Measurements from ENCODE around the gene GNG7. TPM values are rescaled to one million over a fixed set of nuclear protein-coding genes. Genes with fewer than 3 reads are reported as not detected.
A peak's percentile ranks its signal among the peaks of the same experiment; 100 is the strongest.

GNG7 gene
- total RNA-seq, 1 experiment from 2014 or later: 7.7 TPM

DNA sequence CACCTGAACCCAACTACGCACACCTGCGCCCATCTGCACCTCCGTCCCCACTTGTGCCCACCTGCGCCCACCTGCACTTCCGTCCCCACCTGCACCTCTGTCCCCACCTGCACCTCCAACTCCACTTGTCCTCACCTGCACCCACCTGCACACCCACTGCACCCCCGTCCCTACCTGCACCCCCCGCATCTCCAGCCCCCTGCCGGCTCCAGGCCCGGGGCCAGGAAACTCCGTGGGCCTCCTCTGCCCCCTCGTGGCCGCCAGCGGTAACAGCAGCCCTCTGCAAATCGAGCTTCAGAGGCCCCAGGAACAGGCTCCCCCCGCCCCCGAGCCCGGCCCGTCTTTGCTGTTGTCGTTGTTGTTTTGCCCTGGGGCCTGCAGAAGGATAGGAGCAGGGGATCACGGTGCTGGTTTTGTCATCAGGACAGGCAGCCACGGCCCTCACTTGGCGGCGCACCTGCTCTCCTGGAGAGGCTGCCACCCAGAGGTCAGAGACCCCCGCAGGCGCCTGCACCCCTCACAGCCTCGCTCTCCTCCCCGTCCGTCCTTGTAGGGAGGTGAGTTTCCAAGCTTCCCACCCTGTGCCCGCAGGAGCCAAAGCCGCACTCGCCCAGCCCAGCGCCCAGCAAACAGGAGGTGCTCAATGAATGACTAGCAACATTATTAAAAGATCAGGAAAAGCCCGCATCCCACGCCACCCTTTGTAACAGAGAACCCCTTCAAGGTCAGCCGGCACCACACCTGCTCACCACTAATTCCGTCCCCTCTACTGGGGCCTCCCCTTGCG, 65.4 kb downstream of the GNG7 start:
- no peak overlapping the region for H2BK12ac ChIP-seq (ENCODE audit: insufficient read length, low read depth, low read length)
- Mint-ChIP-seq H3K36me3 (ENCODE audit: insufficient read depth in 1 of 3, low read depth in 3 of 3) (peaks cover 0 to 2% (median 0%) of the 10 kb centered on the region in 3 experiments; a peak in 1 of 7 replicates), H3K27ac (peak overlapping the region in 2 of 3 experiments; percentile 31 to 73; a peak in 3 of 7 replicates), H3K4me3 (peak overlapping the region; percentile 36 to 69), H3K27me3 (ENCODE audit: low read depth) (peaks cover 14% of the 10 kb centered on the region), H3K4me1 (peaks cover 7 to 14% of the 10 kb centered on the region in 2 experiments), H3K9me3 (peaks cover 0 to 3% of the 10 kb centered on the region in 2 experiments; a peak in 1 of 5 replicates)
- no peak overlapping the region for H2AK5ac ChIP-seq (ENCODE audit: insufficient read length, low read length)
- H3K79me1 ChIP-seq (ENCODE audit: insufficient read depth, low read depth, low read length, poor library complexity, severe bottlenecking): no peaks in the 10 kb centered on the region
- H2BK5ac ChIP-seq (ENCODE audit: insufficient read length, low read length): no peak overlapping the region
- no peak overlapping the region for H2AFZ ChIP-seq (ENCODE audit: low read length)
- no peak overlapping the region for H3K56ac ChIP-seq (ENCODE audit: insufficient read length, low read depth, low read length)
- no peak overlapping the region for H2BK15ac ChIP-seq (ENCODE audit: low read depth, low read length)
- no peak overlapping the region for H3K23ac ChIP-seq (ENCODE audit: insufficient read length, low read depth, low read length)
- no peak overlapping the region for H3T11ph ChIP-seq (ENCODE audit: low read length)
- no peaks in the 10 kb centered on the region for H3K27me3 ChIP-seq (ENCODE audit: insufficient read depth, low read length)
- H4K8ac ChIP-seq (replicated peaks; ENCODE audit: insufficient read length, low read depth, low read length): no peak overlapping the region
- no peaks in the 10 kb centered on the region for H3K79me2 ChIP-seq (ENCODE audit: insufficient read depth, low read length)
- H2BK120ac ChIP-seq (ENCODE audit: low read depth, low read length, poor library complexity, severe bottlenecking): no peak overlapping the region
- no peaks in the 10 kb centered on the region for H4K20me1 ChIP-seq (ENCODE audit: control insufficient read depth, insufficient read depth, insufficient read length)
- H4K5ac ChIP-seq (ENCODE audit: insufficient read length, low read depth, low read length): no peak overlapping the region
- DNase-seq: peak; percentile 86
- no peak overlapping the region for H3K9ac ChIP-seq (ENCODE audit: extremely low read depth, insufficient read length, low read length)
- no peak overlapping the region for H3K14ac ChIP-seq (ENCODE audit: insufficient read depth, low read length)
- H4K91ac ChIP-seq (ENCODE audit: insufficient read length, low read depth, low read length): no peak overlapping the region
- WGBS (ENCODE audit: extremely low coverage, insufficient read length, low lambda C conversion rate): no CpG with 5 or more reads among the region's 37 CpGs
- H3K23me2 ChIP-seq (ENCODE audit: insufficient read length, low read depth, low read length, poor library complexity, severe bottlenecking): peaks cover 4% of the 10 kb centered on the region
- no peak overlapping the region for H3K27ac ChIP-seq (ENCODE audit: insufficient read length, low read depth, low read length)
- no peak overlapping the region for H3K4ac ChIP-seq (ENCODE audit: low read depth, low read length)
- H2BK20ac ChIP-seq (ENCODE audit: low read depth, low read length, poor library complexity, severe bottlenecking): no peak overlapping the region
- H3K4me1 ChIP-seq (ENCODE audit: insufficient read depth, low read length): no peaks in the 10 kb centered on the region
- no peaks in the 10 kb centered on the region for H3K9me3 ChIP-seq (ENCODE audit: control insufficient read depth, low read depth, low read length)
- H3K4me2 ChIP-seq (ENCODE audit: insufficient read depth, insufficient read length, low read length): peak overlapping the region; percentile 50
- H3K18ac ChIP-seq (ENCODE audit: insufficient read length, low read depth, low read length): no peak overlapping the region
- TF ChIP-seq, protein P1, sequence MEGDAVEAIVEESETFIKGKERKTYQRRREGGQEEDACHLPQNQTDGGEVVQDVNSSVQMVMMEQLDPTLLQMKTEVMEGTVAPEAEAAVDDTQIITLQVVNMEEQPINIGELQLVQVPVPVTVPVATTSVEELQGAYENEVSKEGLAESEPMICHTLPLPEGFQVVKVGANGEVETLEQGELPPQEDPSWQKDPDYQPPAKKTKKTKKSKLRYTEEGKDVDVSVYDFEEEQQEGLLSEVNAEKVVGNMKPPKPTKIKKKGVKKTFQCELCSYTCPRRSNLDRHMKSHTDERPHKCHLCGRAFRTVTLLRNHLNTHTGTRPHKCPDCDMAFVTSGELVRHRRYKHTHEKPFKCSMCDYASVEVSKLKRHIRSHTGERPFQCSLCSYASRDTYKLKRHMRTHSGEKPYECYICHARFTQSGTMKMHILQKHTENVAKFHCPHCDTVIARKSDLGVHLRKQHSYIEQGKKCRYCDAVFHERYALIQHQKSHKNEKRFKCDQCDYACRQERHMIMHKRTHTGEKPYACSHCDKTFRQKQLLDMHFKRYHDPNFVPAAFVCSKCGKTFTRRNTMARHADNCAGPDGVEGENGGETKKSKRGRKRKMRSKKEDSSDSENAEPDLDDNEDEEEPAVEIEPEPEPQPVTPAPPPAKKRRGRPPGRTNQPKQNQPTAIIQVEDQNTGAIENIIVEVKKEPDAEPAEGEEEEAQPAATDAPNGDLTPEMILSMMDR (conservative IDR thresholded peaks at IDR 0.05): peak; percentile 77
